Measurements from ENCODE around the gene GSTO2.
A peak's percentile ranks its signal among the peaks of the same experiment; 100 is the strongest.

Gene GSTO2

DNA sequence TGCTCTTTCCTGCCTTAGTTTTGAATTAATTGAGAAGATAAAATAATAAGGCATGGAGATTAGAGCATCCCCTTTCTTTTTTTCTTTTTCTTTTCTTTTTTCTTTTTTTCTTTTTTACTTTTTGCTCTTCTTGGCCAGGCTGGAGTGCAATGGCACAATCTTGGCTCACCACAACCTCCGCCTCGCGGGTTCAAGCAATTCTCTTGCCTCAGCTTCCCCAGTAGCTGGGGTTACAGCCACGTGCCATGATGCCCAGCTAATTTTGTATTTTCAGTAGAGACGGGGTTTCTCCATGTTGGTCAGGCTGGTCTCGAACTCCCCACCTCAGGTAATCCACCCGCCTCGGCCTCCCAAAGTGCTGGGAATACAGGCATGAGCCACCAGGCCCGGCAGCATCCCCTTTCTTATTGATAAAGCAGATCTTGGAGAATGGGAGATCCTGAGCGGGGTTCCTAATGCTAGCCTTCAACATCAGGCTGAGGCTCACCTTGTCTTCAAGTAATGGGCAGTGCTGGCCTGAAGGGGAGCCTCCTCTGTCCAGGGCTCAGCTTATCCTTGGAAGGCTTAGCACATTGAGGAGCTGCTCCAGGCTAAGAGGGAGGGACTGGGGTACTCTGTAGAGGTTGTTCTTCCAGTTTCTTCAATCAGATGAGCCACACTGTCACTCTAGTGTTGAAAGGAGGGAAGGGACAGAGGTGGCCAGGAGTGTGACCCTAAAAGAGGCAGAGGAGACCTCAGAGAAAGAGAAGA is 27.9 kb downstream of the GSTO2 start:
- no peak for TF ChIP-seq ZFX (IDR thresholded peaks at IDR 0.05)
- TF ChIP-seq, protein P1, sequence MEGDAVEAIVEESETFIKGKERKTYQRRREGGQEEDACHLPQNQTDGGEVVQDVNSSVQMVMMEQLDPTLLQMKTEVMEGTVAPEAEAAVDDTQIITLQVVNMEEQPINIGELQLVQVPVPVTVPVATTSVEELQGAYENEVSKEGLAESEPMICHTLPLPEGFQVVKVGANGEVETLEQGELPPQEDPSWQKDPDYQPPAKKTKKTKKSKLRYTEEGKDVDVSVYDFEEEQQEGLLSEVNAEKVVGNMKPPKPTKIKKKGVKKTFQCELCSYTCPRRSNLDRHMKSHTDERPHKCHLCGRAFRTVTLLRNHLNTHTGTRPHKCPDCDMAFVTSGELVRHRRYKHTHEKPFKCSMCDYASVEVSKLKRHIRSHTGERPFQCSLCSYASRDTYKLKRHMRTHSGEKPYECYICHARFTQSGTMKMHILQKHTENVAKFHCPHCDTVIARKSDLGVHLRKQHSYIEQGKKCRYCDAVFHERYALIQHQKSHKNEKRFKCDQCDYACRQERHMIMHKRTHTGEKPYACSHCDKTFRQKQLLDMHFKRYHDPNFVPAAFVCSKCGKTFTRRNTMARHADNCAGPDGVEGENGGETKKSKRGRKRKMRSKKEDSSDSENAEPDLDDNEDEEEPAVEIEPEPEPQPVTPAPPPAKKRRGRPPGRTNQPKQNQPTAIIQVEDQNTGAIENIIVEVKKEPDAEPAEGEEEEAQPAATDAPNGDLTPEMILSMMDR (conservative IDR thresholded peaks at IDR 0.05): no peak

GRCh38 chr10:104297697-104298660 is 29.0 kb downstream of the GSTO2 start:
- no peak for TF ChIP-seq ZFX (IDR thresholded peaks at IDR 0.05)
- TF ChIP-seq, protein P1 (conservative IDR thresholded peaks at IDR 0.05): peak; percentile 48
- H3K27ac ChIP-seq: no peak overlapping the region

More for the DNA sequence above, 27.9 kb downstream of the GSTO2 start:
- H3K27ac ChIP-seq: no peak overlapping the region

DNA sequence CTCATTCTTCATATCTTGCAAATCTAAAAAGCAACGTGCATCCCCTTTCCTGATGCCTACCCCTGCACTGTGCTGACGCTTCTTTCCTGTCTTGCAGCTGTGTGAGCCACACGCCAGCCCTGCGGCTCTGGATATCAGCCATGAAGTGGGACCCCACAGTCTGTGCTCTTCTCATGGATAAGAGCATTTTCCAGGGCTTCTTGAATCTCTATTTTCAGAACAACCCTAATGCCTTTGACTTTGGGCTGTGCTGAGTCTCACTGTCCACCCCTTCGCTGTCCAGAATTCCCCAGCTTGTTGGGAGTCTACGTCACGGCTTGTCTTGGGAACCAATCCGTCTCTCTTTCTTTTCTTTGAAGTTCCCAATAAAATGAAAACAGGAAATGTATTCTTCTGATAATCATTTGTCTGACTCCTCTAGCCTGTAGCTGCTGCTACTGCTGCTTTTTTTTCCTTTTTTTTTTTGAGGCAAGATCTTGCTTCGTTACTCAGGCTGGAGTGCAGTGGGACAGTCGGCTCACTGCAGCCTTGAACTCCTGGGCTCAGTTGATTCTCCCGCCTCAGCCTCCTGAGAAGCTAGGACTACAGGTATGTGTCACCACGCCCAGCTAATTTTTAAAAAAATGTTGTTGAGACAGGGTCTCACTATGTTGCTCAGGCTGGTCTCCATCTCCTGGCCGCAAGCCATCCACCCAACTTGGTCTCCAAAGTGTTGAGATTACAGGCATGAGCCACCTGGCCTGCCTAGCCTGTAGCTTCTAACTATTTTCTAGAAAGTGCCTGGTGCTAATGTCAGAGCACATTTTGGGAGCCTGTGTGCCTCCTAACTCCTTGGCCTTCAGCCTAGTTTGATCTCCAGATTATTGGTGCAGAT is 30.3 kb downstream of the GSTO2 start:
- no peak overlapping the region for H3K27ac ChIP-seq
- TF ChIP-seq, protein P1 (conservative IDR thresholded peaks at IDR 0.05): no peak
- TF ChIP-seq ZFX (IDR thresholded peaks at IDR 0.05): no peak

GRCh38 chr10:104300002-104300735 is 31.2 kb downstream of the GSTO2 start:
- H3K27ac ChIP-seq: peak overlapping the region; percentile 7; the same call in 1 of the 2 replicates
- TF ChIP-seq, protein P1 (conservative IDR thresholded peaks at IDR 0.05): no peak
- TF ChIP-seq ZFX (IDR thresholded peaks at IDR 0.05): no peak

GRCh38 chr10:104300736-104301292 is 31.8 kb downstream of the GSTO2 start:
- peak overlapping the region; percentile 7; the same call in 1 of the 2 replicates for H3K27ac ChIP-seq
- TF ChIP-seq, protein P1 (conservative IDR thresholded peaks at IDR 0.05): peak; percentile 23
- TF ChIP-seq ZFX (IDR thresholded peaks at IDR 0.05): no peak
